ENCODE data around the gene BORCS5. TPM values are rescaled to one million over a fixed set of nuclear protein-coding genes. Genes with fewer than 3 reads are reported as not detected.

Gene BORCS5
- total and polyA plus RNA-seq, 2 experiments from 2014 or later = 11.3 to 12.6 TPM

- no peak for TF ChIP-seq CTCF (conservative IDR thresholded peaks at IDR 0.05; ENCODE audit: low read depth in 2 of 2)
- TF ChIP-seq POLR2AphosphoS5 (IDR thresholded peaks at IDR 0.05; ENCODE audit: low read depth) = no peak
- TF ChIP-seq, protein P1, sequence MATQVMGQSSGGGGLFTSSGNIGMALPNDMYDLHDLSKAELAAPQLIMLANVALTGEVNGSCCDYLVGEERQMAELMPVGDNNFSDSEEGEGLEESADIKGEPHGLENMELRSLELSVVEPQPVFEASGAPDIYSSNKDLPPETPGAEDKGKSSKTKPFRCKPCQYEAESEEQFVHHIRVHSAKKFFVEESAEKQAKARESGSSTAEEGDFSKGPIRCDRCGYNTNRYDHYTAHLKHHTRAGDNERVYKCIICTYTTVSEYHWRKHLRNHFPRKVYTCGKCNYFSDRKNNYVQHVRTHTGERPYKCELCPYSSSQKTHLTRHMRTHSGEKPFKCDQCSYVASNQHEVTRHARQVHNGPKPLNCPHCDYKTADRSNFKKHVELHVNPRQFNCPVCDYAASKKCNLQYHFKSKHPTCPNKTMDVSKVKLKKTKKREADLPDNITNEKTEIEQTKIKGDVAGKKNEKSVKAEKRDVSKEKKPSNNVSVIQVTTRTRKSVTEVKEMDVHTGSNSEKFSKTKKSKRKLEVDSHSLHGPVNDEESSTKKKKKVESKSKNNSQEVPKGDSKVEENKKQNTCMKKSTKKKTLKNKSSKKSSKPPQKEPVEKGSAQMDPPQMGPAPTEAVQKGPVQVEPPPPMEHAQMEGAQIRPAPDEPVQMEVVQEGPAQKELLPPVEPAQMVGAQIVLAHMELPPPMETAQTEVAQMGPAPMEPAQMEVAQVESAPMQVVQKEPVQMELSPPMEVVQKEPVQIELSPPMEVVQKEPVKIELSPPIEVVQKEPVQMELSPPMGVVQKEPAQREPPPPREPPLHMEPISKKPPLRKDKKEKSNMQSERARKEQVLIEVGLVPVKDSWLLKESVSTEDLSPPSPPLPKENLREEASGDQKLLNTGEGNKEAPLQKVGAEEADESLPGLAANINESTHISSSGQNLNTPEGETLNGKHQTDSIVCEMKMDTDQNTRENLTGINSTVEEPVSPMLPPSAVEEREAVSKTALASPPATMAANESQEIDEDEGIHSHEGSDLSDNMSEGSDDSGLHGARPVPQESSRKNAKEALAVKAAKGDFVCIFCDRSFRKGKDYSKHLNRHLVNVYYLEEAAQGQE (IDR thresholded peaks at IDR 0.05; ENCODE audit: unreplicated experiment) = no peak
- no peak for TF ChIP-seq ZNF331 (CRISPR knock-in tag; IDR thresholded peaks at IDR 0.05; ENCODE audit: low read depth)
- TF ChIP-seq JUNB (IDR thresholded peaks at IDR 0.05; ENCODE audit: unreplicated experiment) = no peak
- no peak for TF ChIP-seq CREB1 (CRISPR knock-in tag; IDR thresholded peaks at IDR 0.05; ENCODE audit: low read depth)
- TF ChIP-seq NANOG (IDR thresholded peaks at IDR 0.05; ENCODE audit: borderline replicate concordance) = no peak
- TF ChIP-seq STAT1 (IDR thresholded peaks at IDR 0.05; ENCODE audit: unreplicated experiment) = no peak
Observed at GRCh38 chr12:12450043-12450471, 93.2 kb downstream of the BORCS5 start (continued).

GRCh38 chr12:12451098-12451497 is 94.2 kb downstream of the BORCS5 start:
- Histone ChIP-seq H3K79me2 (replicated peaks; ENCODE audit: insufficient read depth) (no peaks in the 10 kb centered on the region), H3F3A (replicated peaks; ENCODE audit: low read depth) (0 out of 2 replicates have a peak, but pooled peaks cover 2% of the 10 kb centered on the region), H3K4me3 (no peak overlapping the region), H2AFZ (no peak overlapping the region), H3K9me2 (ENCODE audit: insufficient read depth) (no peaks in the 10 kb centered on the region), H3K27ac (ENCODE audit: low read depth) (no peak overlapping the region), H3K4me1 (ENCODE audit: insufficient read depth) (peaks cover 22% of the 10 kb centered on the region), H4K20me1 (replicated peaks; ENCODE audit: insufficient read depth) (no peaks in the 10 kb centered on the region), H3K4me2 (no peak overlapping the region), H3K27me3 (ENCODE audit: insufficient read depth) (no peaks in the 10 kb centered on the region), H3K36me3 (ENCODE audit: insufficient read depth) (no peaks in the 10 kb centered on the region)
- Mint-ChIP-seq H3K4me1 (peaks cover 30% of the 10 kb centered on the region), H3K9me3 (no peaks in the 10 kb centered on the region), H3K27ac (no peak overlapping the region), H3K4me3 (no peak overlapping the region), H3K27me3 (ENCODE audit: insufficient read depth, low read depth, poor library complexity) (peaks cover 7% of the 10 kb centered on the region), H3K36me3 (ENCODE audit: low read depth) (no peaks in the 10 kb centered on the region)
- TF ChIP-seq ZNF331 (CRISPR knock-in tag; IDR thresholded peaks at IDR 0.05; ENCODE audit: low read depth) = no peak
- TF ChIP-seq, protein P1 (IDR thresholded peaks at IDR 0.05; ENCODE audit: unreplicated experiment) = no peak
- no peak for TF ChIP-seq POLR2AphosphoS5 (IDR thresholded peaks at IDR 0.05; ENCODE audit: low read depth)
- no peak for TF ChIP-seq ETS1 (IDR thresholded peaks at IDR 0.05)
- TF ChIP-seq EZH2 (IDR thresholded peaks at IDR 0.05; ENCODE audit: low read depth, unreplicated experiment) = no peak
- ATAC-seq (no peak), DNase-seq (ENCODE audit: low spot score) (no peak)
